H1 (cell line): ENCODE measurements around the gene CLDN12. TPM values are rescaled to one million over a fixed set of nuclear protein-coding genes. Genes with fewer than 3 reads are reported as not detected.

Source experiments
- CTCF ChIA-PET: fragments of 300-600 bp; sonication (Branson Sonifier 250); formaldehyde crosslinking; loops from one replicate; lab custom pipeline; 2021; ENCODE audit not compliant: partially characterized antibody; lab: Charles Lee
- POLR2A ChIA-PET: fragments of 300-600 bp; sonication (Branson Sonifier 250); formaldehyde crosslinking; loops from one replicate; lab custom pipeline; 2021; ENCODE audit warnings: inconsistent platforms; ENCODE audit not compliant: partially characterized antibody; lab: Charles Lee
- DNase-seq, 2 experiments: peaks; one replicate each; pipeline versions ENCODE4 v3.0.0 to v3.0.0-alpha.2; 2010 to 2022; ENCODE audit warnings: low spot score in 2 of 2, low read depth in 1 of 2, mixed read lengths in 1 of 2
- FAIRE-seq: peaks from 2 replicates; lab custom pipeline; 2011; peaks lifted over from hg19 to GRCh38; lab: Jason Lieb, UNC
- H2AFZ ChIP-seq: 2 replicates; pipeline ENCODE4 v1.8.1; 2012; ENCODE audit warnings: low read length, inconsistent platforms
- H2AK5ac ChIP-seq: 2 replicates; pipeline ENCODE4 v1.6.1; 2013; ENCODE audit warnings: low read depth, low read length
- H2BK120ac ChIP-seq: replicated peaks from 2 replicates; pipeline ENCODE3; 2013; ENCODE audit warnings: low read depth, low read length, inconsistent platforms
- H2BK12ac ChIP-seq: 2 replicates; pipeline ENCODE4 v1.6.1; 2013; ENCODE audit warnings: low read depth, low read length
- H2BK15ac ChIP-seq: 2 replicates; pipeline ENCODE4 v1.6.1; 2013; ENCODE audit warnings: low read length
- H2BK20ac ChIP-seq: 2 replicates; pipeline ENCODE4 v1.6.1; 2013; ENCODE audit warnings: low read length
- H2BK5ac ChIP-seq: 2 replicates; pipeline ENCODE4 v1.6.1; 2013; ENCODE audit warnings: low read depth, low read length
- H3K14ac ChIP-seq: 2 replicates; pipeline ENCODE4 v1.6.1; 2013; ENCODE audit warnings: inconsistent platforms; ENCODE audit not compliant: insufficient read length
- H3K18ac ChIP-seq: 2 replicates; pipeline ENCODE4 v1.6.1; 2013; ENCODE audit warnings: low read length; ENCODE audit errors: extremely low read depth
- H3K23ac ChIP-seq: 2 replicates; pipeline ENCODE4 v1.6.1; 2013; ENCODE audit warnings: inconsistent platforms; ENCODE audit not compliant: insufficient read length
- H3K23me2 ChIP-seq: 2 replicates; pipeline ENCODE4 v1.6.1; 2013; ENCODE audit warnings: low read depth, low read length
- H3K27ac ChIP-seq: 2 replicates; pipeline ENCODE4 v1.6.1; 2011; ENCODE audit warnings: low read depth, low read length, inconsistent platforms
- H3K27me3 ChIP-seq, 4 experiments: replicated peaks in 1 of 4; 1 replicate in 1 of 4; 2 replicates in 3 of 4; pipeline versions ENCODE4 v1.6.1 to v1.8.1; 2011 to 2013; ENCODE audit warnings: low read length in 3 of 4, mild to moderate bottlenecking in 3 of 4, inconsistent platforms in 2 of 4, mixed read lengths in 2 of 4, moderate library complexity in 1 of 4; ENCODE audit not compliant: control insufficient read depth in 3 of 4, insufficient read depth in 3 of 4; ENCODE audit errors: extremely low read depth in 1 of 4
- H3K36me3 ChIP-seq, 4 experiments: 2 replicates each; pipeline versions ENCODE4 v1.6.1 to v1.8.1; 2011 to 2013; ENCODE audit warnings: mild to moderate bottlenecking in 4 of 4, low read length in 3 of 4, moderate library complexity in 2 of 4, control low read depth in 1 of 4, inconsistent platforms in 1 of 4; ENCODE audit not compliant: insufficient read depth in 4 of 4, control insufficient read depth in 2 of 4
- H3K4ac ChIP-seq: replicated peaks from 2 replicates; pipeline ENCODE3; 2013; ENCODE audit warnings: low read length, low read depth, mixed read lengths, inconsistent platforms; ENCODE audit not compliant: insufficient read length
- H3K4me1 ChIP-seq, 4 experiments: replicated peaks in 1 of 4; 1 replicate in 1 of 4; 2 replicates in 3 of 4; pipeline versions ENCODE4 v1.6.1 to v1.8.1; 2011 to 2013; ENCODE audit warnings: low read length in 3 of 4, inconsistent platforms in 2 of 4, mixed read lengths in 1 of 4; ENCODE audit not compliant: insufficient read depth in 4 of 4, control insufficient read depth in 3 of 4
- H3K4me2 ChIP-seq, 2 experiments: 2 replicates each; pipeline versions ENCODE4 v1.6.1 to v1.8.1; 2011 to 2013; ENCODE audit warnings: low read depth in 2 of 2, low read length in 2 of 2, control low read depth in 1 of 2, inconsistent platforms in 1 of 2, mild to moderate bottlenecking in 1 of 2; ENCODE audit not compliant: insufficient read depth in 1 of 2
- H3K4me3 ChIP-seq, 4 experiments: fragments of 200-600, 300-600 bp in 1 of 4; sonication (generic), shearing (Covaris generic), sonication (Bioruptor Twin) in 1 of 4; 2 replicates each; pipeline versions ENCODE4 v1.5.1 to v1.8.1; 2011 to 2016; ENCODE audit warnings: low read length in 4 of 4, low read depth in 3 of 4, control low read depth in 2 of 4, inconsistent platforms in 2 of 4, mild to moderate bottlenecking in 2 of 4, mixed read lengths in 1 of 4, moderate library complexity in 1 of 4; ENCODE audit not compliant: insufficient read depth in 2 of 4; ENCODE audit errors: extremely low read depth in 1 of 4
- H3K56ac ChIP-seq: replicated peaks from 2 replicates; pipeline ENCODE3; 2013; ENCODE audit warnings: low read depth, mild to moderate bottlenecking, mixed read lengths, low read length, inconsistent platforms; ENCODE audit not compliant: insufficient read length
- H3K79me1 ChIP-seq: 2 replicates; pipeline ENCODE4 v1.6.1; 2013; ENCODE audit warnings: low read depth, low read length, control low read depth
- H3K79me2 ChIP-seq, 2 experiments: 2 replicates each; pipeline versions ENCODE4 v1.6.1 to v1.8.1; 2012 to 2013; ENCODE audit warnings: low read length in 2 of 2, mild to moderate bottlenecking in 2 of 2, inconsistent platforms in 1 of 2; ENCODE audit not compliant: insufficient read depth in 2 of 2, control insufficient read depth in 1 of 2
- H3K9ac ChIP-seq, 4 experiments: replicated peaks in 1 of 4; 1 replicate in 1 of 4; 2 replicates in 3 of 4; pipeline versions ENCODE4 v1.6.1 to v1.8.1; 2011 to 2013; ENCODE audit warnings: low read depth in 3 of 4, low read length in 3 of 4, control low read depth in 2 of 4, mild to moderate bottlenecking in 2 of 4, moderate library complexity in 2 of 4, inconsistent platforms in 1 of 4; ENCODE audit errors: extremely low read depth in 1 of 4
- H3K9me3 ChIP-seq, 2 experiments: 2 replicates each; pipeline versions ENCODE4 v1.6.1 to v1.8.1; 2012 to 2013; ENCODE audit warnings: mild to moderate bottlenecking in 2 of 2, moderate library complexity in 2 of 2, control low read depth in 1 of 2, inconsistent platforms in 1 of 2, low read depth in 1 of 2, low read length in 1 of 2, mixed read lengths in 1 of 2; ENCODE audit not compliant: insufficient read depth in 2 of 2
- H4K20me1 ChIP-seq, 2 experiments: replicated peaks in 1 of 2; 2 replicates each; pipeline versions ENCODE3 to v1.8.1; 2011 to 2013; ENCODE audit warnings: inconsistent platforms in 2 of 2, low read length in 2 of 2, mild to moderate bottlenecking in 1 of 2; ENCODE audit not compliant: insufficient read depth in 2 of 2, control insufficient read depth in 1 of 2
- H4K5ac ChIP-seq: 2 replicates; pipeline ENCODE4 v1.6.1; 2013; ENCODE audit warnings: low read length, low read depth, mixed read lengths, inconsistent platforms; ENCODE audit not compliant: insufficient read length
- H4K8ac ChIP-seq: 2 replicates; pipeline ENCODE4 v1.8.0; 2013; ENCODE audit warnings: mild to moderate bottlenecking, moderate library complexity, low read length, inconsistent platforms; ENCODE audit not compliant: insufficient read depth; ENCODE audit errors: extremely low read depth
- H4K91ac ChIP-seq: replicated peaks from 2 replicates; pipeline ENCODE3; 2013; ENCODE audit warnings: low read length, mixed read lengths, inconsistent platforms; ENCODE audit not compliant: insufficient read length
- BCL11A ChIP-seq, 2 experiments: IDR thresholded peaks; one replicate each; pipeline ENCODE4 v1.6.1; 2011; ENCODE audit warnings: low read depth in 2 of 2, low read length in 2 of 2, mild to moderate bottlenecking in 2 of 2
- CBX5 ChIP-seq: fragments of 300-800, 300-1000 bp; sonication (generic); IDR thresholded peaks from 2 replicates; pipeline ENCODE4 v1.7.1; 2016; ENCODE audit warnings: antibody characterized with exemption, low read length, low read depth
- CBX8 ChIP-seq: fragments of 300-800, 300-1000 bp; sonication (generic); IDR thresholded peaks from 2 replicates; pipeline ENCODE4 v1.7.1; 2016; ENCODE audit warnings: low read depth, low read length, borderline replicate concordance
- CTCF ChIP-seq, 3 experiments: IDR thresholded peaks; 1 replicate in 2 of 3; 2 replicates in 1 of 3; pipeline versions ENCODE4 v1.5.1 to v1.6.1; 2011; ENCODE audit warnings: low read length in 3 of 3, mild to moderate bottlenecking in 3 of 3, inconsistent platforms in 2 of 3, low read depth in 1 of 3, moderate library complexity in 1 of 3; ENCODE audit not compliant: insufficient read depth in 1 of 3; ENCODE audit errors: control extremely low read depth in 1 of 3
- MAFK ChIP-seq: IDR thresholded peaks from 2 replicates; pipeline ENCODE4 v1.6.1; 2012; ENCODE audit warnings: low read depth, mild to moderate bottlenecking, improper control_type of control experiment, low read length
- RAD21 ChIP-seq, 2 experiments: IDR thresholded peaks in 1 of 2; conservative IDR thresholded peaks in 1 of 2; 2 replicates each; pipeline ENCODE4 v1.6.1; 2011; ENCODE audit warnings: low read depth in 2 of 2, low read length in 2 of 2, improper control_type of control experiment in 1 of 2, inconsistent platforms in 1 of 2, mild to moderate bottlenecking in 1 of 2, moderate library complexity in 1 of 2
- SRF ChIP-seq: IDR thresholded peaks from 2 replicates; pipeline ENCODE4 v1.6.1; 2011; ENCODE audit warnings: mild to moderate bottlenecking, low read depth, low read length, moderate library complexity
- WGBS, 2 experiments: shearing (Covaris generic) in 1 of 2; methylation state at CpG; one replicate each; pipeline versions ENCODE4 v1.1.6 to v1.1.7; 2013 to 2015; ENCODE audit warnings: low lambda C conversion rate in 2 of 2, mixed read lengths in 2 of 2, inconsistent platforms in 1 of 2, low coverage in 1 of 2, missing lambda C conversion rate in 1 of 2; ENCODE audit not compliant: insufficient replicate concordance in 2 of 2, insufficient coverage in 1 of 2, insufficient read length in 1 of 2; ENCODE audit errors: extremely low coverage in 1 of 2, missing lambda C conversion rate in 1 of 2; 5-methylcytosine and 5-hydroxymethylcytosine counted together
- polyA plus RNA-seq, 7 experiments: library from polyadenylated mRNA; depleted of rRNA in 3 of 7; stranded (reverse) in 5 of 7; unstranded in 2 of 7; fragments of >200 nt in 5 of 7; fragments of 200-250 nt in 2 of 7; gene quantifications; 1 replicate in 5 of 7; 2 replicates in 1 of 7; 4 replicates in 1 of 7; pipeline versions ENCODE4 v1.2.1 to v1.2.3, GENCODE V29; 2011 to 2013; ENCODE audit warnings: missing spikeins in 2 of 7, mixed read lengths in 2 of 7
- total RNA-seq: library from RNA; stranded (reverse); fragmentation: NEBNext Ultra II Directional; extraction: Animal tissue kit (Norgen Biotek cat#: 25700); gene quantifications from 2 replicates; pipeline ENCODE4 v1.2.1, GENCODE V29; 2021

CLDN12 gene
- total and polyA plus RNA-seq, 2 of the 8 experiments (the other 6 are each of a cell fraction or from before 2014, with no cell fraction given): 49.2 to 127 TPM

GRCh38 chr7:90455163-90456030 is 52.1 kb downstream of the CLDN12 start:
- POLR2A ChIA-PET: interaction anchor here (1.2 kb wide), 1 partner anchor 10 kb away, joined by 3 read pairs; no protein-coding TSS in a partner anchor
- Histone ChIP-seq H4K20me1 (no peaks in the 10 kb centered on the region), H3K9me3 (no peaks in the 10 kb centered on the region), H4K5ac (no peak overlapping the region), H3K79me1 (no peaks in the 10 kb centered on the region), H3K14ac (no peak overlapping the region), H3K4me2 (peak overlapping the region; percentile 33 to 51; a peak in 3 of 4 replicates), H2AFZ (peak overlapping the region; percentile 100), H4K8ac (no peak overlapping the region), H3K4me1 (no peaks in the 10 kb centered on the region), H3K79me2 (no peaks in the 10 kb centered on the region), H3K23ac (no peak overlapping the region), H3K27me3 (peaks cover 0 to 1% (median 0%) of the 10 kb centered on the region in 4 experiments; a peak in 1 of 7 replicates), H3K4ac (no peak overlapping the region), H2AK5ac (no peak overlapping the region), H2BK20ac (no peak overlapping the region), H3K18ac (no peak overlapping the region; the same call in 1 of the 2 replicates), H3K23me2 (no peaks in the 10 kb centered on the region), H2BK5ac (no peak overlapping the region), H4K91ac (no peak overlapping the region), H3K4me3 (peak overlapping the region in 1 of 4 experiments; percentile 42; a peak in 1 of 8 replicates), H2BK15ac (no peak overlapping the region), H3K27ac (no peak overlapping the region), H3K9ac (no peak overlapping the region), H2BK120ac (peak overlapping the region; percentile 1), H3K36me3 (no peaks in the 10 kb centered on the region), H2BK12ac (no peak overlapping the region), H3K56ac (no peak overlapping the region)
- TF ChIP-seq CBX8 (no peak), BCL11A (IDR thresholded peaks at IDR 0.05; ENCODE audit: low read depth in 2 of 2, low read length in 2 of 2) (no peak), RAD21 (IDR thresholded peaks at IDR 0.05 in 1 of 2, conservative IDR thresholded peaks at IDR 0.05 in 1 of 2; ENCODE audit: low read depth in 2 of 2, low read length in 2 of 2) (peak; percentile 73 to 77), CTCF (IDR thresholded peaks at IDR 0.05; ENCODE audit: control extremely low read depth in 1 of 3, insufficient read depth in 1 of 3, low read depth in 1 of 3, low read length in 3 of 3) (peak in 2 of 3 experiments; percentile 48 to 60; a peak in 2 of 4 replicates), CBX5 (no peak), MAFK (no peak), SRF (no peak)
- FAIRE-seq (peak; percentile 82), DNase-seq (no peak)
- 45% methylated on average over 6 of the region's 6 CpGs; no CpG with 5 or more reads in 1 of the 2 experiments for WGBS, 2 experiments
- CTCF ChIA-PET: interaction anchor here (0.5 to 1.8 kb wide), 51 partner anchors 9 to 1198 kb away, joined by 3 to 16 read pairs (median 4); partner anchors contain the start of gene PTTG1IP2
